Measurements from ENCODE around the gene LRRN4CL.
"Not testable (repeated sequence)": the region's sequence is repeated elsewhere in the genome, so short reads cannot be mapped to it uniquely, and the experiment has no call there.

The LRRN4CL gene

GRCh38 chr11:62675415-62675814 is 13.9 kb downstream of the LRRN4CL start:
- not testable (repeated sequence) for DNase-seq

GRCh38 chr11:62673196-62673525 is 16.2 kb downstream of the LRRN4CL start:
- DNase-seq: no peak

- peak; percentile 67 to 82 for DNase-seq
These were observed 17.5 kb downstream of the LRRN4CL start, which contains the start of the genes LBHD1 and UQCC3 for GRCh38 chr11:62671608-62672389. TSS of gene LBHD1 (minus strand) at chr11:62672267. CDS start at chr11:62670031, 2,236 bp downstream. TSS of gene UQCC3 (plus strand) at chr11:62671673. CDS start at chr11:62671746, 73 bp downstream.

GRCh38 chr11:62671236-62671607 is 18.1 kb downstream of the LRRN4CL start:
- DNase-seq: peak in 1 of 2 donors; percentile 30

GRCh38 chr11:62669420-62670161 is 19.7 kb downstream of the LRRN4CL start:
- no peak for DNase-seq

- DNase-seq: no peak
These were observed 21.9 kb downstream of the LRRN4CL start for GRCh38 chr11:62667460-62667859.

GRCh38 chr11:62666259-62666926 is 22.9 kb downstream of the LRRN4CL start:
- DNase-seq: no peak

GRCh38 chr11:62665599-62666258 is 23.6 kb downstream of the LRRN4CL start:
- peak in 1 of 2 donors; percentile 49 for DNase-seq

- DNase-seq: peak; percentile 95
These were observed 24.2 kb downstream of the LRRN4CL start, which contains the start of the genes C11orf98 and CSKMT for GRCh38 chr11:62665075-62665598. TSS of gene C11orf98 (minus strand) at chr11:62665210. CDS start at chr11:62665169, 41 bp downstream. TSS of gene CSKMT (plus strand) at chr11:62665312. CDS start at chr11:62665880, 568 bp downstream.

GRCh38 chr11:62664405-62665074 is 24.8 kb downstream of the LRRN4CL start:
- DNase-seq: no peak

GRCh38 chr11:62656796-62657429 is 32.4 kb downstream of the LRRN4CL start:
- no peak for DNase-seq

- no peak for DNase-seq
These were observed 35.0 kb downstream of the LRRN4CL start for GRCh38 chr11:62654297-62654696.

GRCh38 chr11:62652161-62653006 is 36.9 kb downstream of the LRRN4CL start:
- DNase-seq: no peak

- not testable (repeated sequence) for DNase-seq
These were observed 39.0 kb downstream of the LRRN4CL start for GRCh38 chr11:62650283-62650682.

GRCh38 chr11:62649486-62649885 is 39.8 kb downstream of the LRRN4CL start:
- no peak for DNase-seq

- DNase-seq: no peak
These were observed 40.4 kb downstream of the LRRN4CL start for GRCh38 chr11:62648967-62649364.

- DNase-seq: no peak
These were observed 41.0 kb downstream of the LRRN4CL start for GRCh38 chr11:62648185-62648966.

- DNase-seq: no peak
These were observed 41.7 kb downstream of the LRRN4CL start for GRCh38 chr11:62647609-62648005.

- no peak for DNase-seq
These were observed 42.3 kb downstream of the LRRN4CL start for GRCh38 chr11:62646825-62647608.
